ENCODE data around the gene SCAF4.
A peak's percentile ranks its signal among the peaks of the same experiment; 100 is the strongest.
"Not testable (repeated sequence)": the region's sequence is repeated elsewhere in the genome, so short reads cannot be mapped to it uniquely, and the experiment has no call there.

The SCAF4 gene

GRCh38 chr21:31667639-31668038 is 64.3 kb downstream of the SCAF4 start:
- no peak for DNase-seq

- no peak for DNase-seq
Observed at GRCh38 chr21:31667132-31667531, 64.8 kb downstream of the SCAF4 start.

- DNase-seq = no peak
Observed at GRCh38 chr21:31666445-31667010, 65.4 kb downstream of the SCAF4 start.

- not testable (repeated sequence) for DNase-seq
Observed at GRCh38 chr21:31665869-31666268, 66.0 kb downstream of the SCAF4 start.

- no peak for DNase-seq
Observed at GRCh38 chr21:31665397-31665796, 66.5 kb downstream of the SCAF4 start.

GRCh38 chr21:31663584-31664249 is 68.2 kb downstream of the SCAF4 start:
- no peak for DNase-seq

GRCh38 chr21:31660591-31660990 is 71.3 kb downstream of the SCAF4 start:
- DNase-seq = no peak

GRCh38 chr21:31660259-31660565 is 71.7 kb downstream of the SCAF4 start:
- no peak for DNase-seq

- peak; percentile 98 for DNase-seq
Observed at GRCh38 chr21:31659536-31660258, 72.2 kb downstream of the SCAF4 start, which contains the start of gene SOD1. Gene SOD1, plus strand, starts transcription at chr21:31659693. Its CDS starts 77 bp downstream, at chr21:31659770.

- DNase-seq = no peak
Observed at GRCh38 chr21:31659286-31659535, 72.7 kb downstream of the SCAF4 start.

GRCh38 chr21:31658053-31658452 is 73.9 kb downstream of the SCAF4 start:
- DNase-seq = no peak

- peak; percentile 69 for DNase-seq
Observed at GRCh38 chr21:31656199-31657095, 75.5 kb downstream of the SCAF4 start.

- DNase-seq = peak; percentile 64
Observed at GRCh38 chr21:31654821-31655580, 76.9 kb downstream of the SCAF4 start.

GRCh38 chr21:31654340-31654739 is 77.6 kb downstream of the SCAF4 start:
- no peak for DNase-seq

GRCh38 chr21:31651491-31651890 is 80.4 kb downstream of the SCAF4 start:
- not testable (repeated sequence) for DNase-seq

GRCh38 chr21:31650930-31651329 is 81.0 kb downstream of the SCAF4 start:
- no peak for DNase-seq

GRCh38 chr21:31647650-31648049 is 84.3 kb downstream of the SCAF4 start:
- no peak for DNase-seq

- no peak for DNase-seq
Observed at GRCh38 chr21:31644643-31645042, 87.3 kb downstream of the SCAF4 start.

GRCh38 chr21:31641416-31641922 is 90.4 kb downstream of the SCAF4 start:
- no peak for DNase-seq

GRCh38 chr21:31636874-31637273 is 95.0 kb downstream of the SCAF4 start:
- no peak for DNase-seq

GRCh38 chr21:31634993-31635392 is 96.9 kb downstream of the SCAF4 start:
- DNase-seq = no peak

GRCh38 chr21:31631881-31632280 is 100.0 kb downstream of the SCAF4 start:
- not testable (repeated sequence) for DNase-seq
